H9 (cell line): ENCODE data around the gene MRGPRD. TPM values are rescaled to one million over a fixed set of nuclear protein-coding genes. Genes with fewer than 3 reads are reported as not detected.

Experiments used
- DNase-seq: peaks from one replicate; pipeline ENCODE4 v3.0.0-alpha.2; 2017
- H2AFZ ChIP-seq: one replicate; pipeline ENCODE4 v1.6.1; 2013; ENCODE audit warnings: mild to moderate bottlenecking, low read length, control low read depth, moderate library complexity
- H2AK5ac ChIP-seq: 2 replicates; pipeline ENCODE4 v1.6.1; 2013; ENCODE audit warnings: low read length, control low read depth, mixed read lengths; ENCODE audit not compliant: insufficient read length
- H2BK120ac ChIP-seq: one replicate; pipeline ENCODE4 v1.6.1; 2013; ENCODE audit warnings: low read depth, mild to moderate bottlenecking, low read length, control low read depth, inconsistent platforms; ENCODE audit not compliant: poor library complexity, severe bottlenecking
- H2BK12ac ChIP-seq: 2 replicates; pipeline ENCODE4 v1.6.1; 2013; ENCODE audit warnings: low read length, control low read depth, mixed read lengths, low read depth; ENCODE audit not compliant: insufficient read length
- H2BK15ac ChIP-seq: 2 replicates; pipeline ENCODE4 v1.6.1; 2013; ENCODE audit warnings: low read depth, low read length, control low read depth
- H2BK20ac ChIP-seq: one replicate; pipeline ENCODE4 v1.6.1; 2013; ENCODE audit warnings: low read depth, mild to moderate bottlenecking, low read length, control low read depth, inconsistent platforms; ENCODE audit not compliant: poor library complexity, severe bottlenecking
- H2BK5ac ChIP-seq: 2 replicates; pipeline ENCODE4 v1.6.1; 2013; ENCODE audit warnings: low read length, control low read depth, mixed read lengths; ENCODE audit not compliant: insufficient read length
- H3K14ac ChIP-seq: 2 replicates; pipeline ENCODE4 v1.6.1; 2013; ENCODE audit warnings: low read length, control low read depth; ENCODE audit not compliant: insufficient read depth
- H3K18ac ChIP-seq: 2 replicates; pipeline ENCODE4 v1.6.1; 2013; ENCODE audit warnings: low read depth, mild to moderate bottlenecking, mixed read lengths, low read length, control low read depth; ENCODE audit not compliant: insufficient read length
- H3K23ac ChIP-seq: 2 replicates; pipeline ENCODE4 v1.6.1; 2013; ENCODE audit warnings: low read length, control low read depth, mixed read lengths, low read depth; ENCODE audit not compliant: insufficient read length
- H3K23me2 ChIP-seq: 2 replicates; pipeline ENCODE4 v1.6.1; 2013; ENCODE audit warnings: low read depth, mild to moderate bottlenecking, mixed read lengths, low read length, control low read depth; ENCODE audit not compliant: insufficient read length, poor library complexity, severe bottlenecking
- H3K27ac ChIP-seq: 2 replicates; pipeline ENCODE4 v1.5.1; 2013; ENCODE audit warnings: low read length, control low read depth, mixed read lengths, low read depth; ENCODE audit not compliant: insufficient read length
- H3K27me3 ChIP-seq: 2 replicates; pipeline ENCODE4 v1.6.1; 2013; ENCODE audit warnings: low read length, control low read depth, inconsistent platforms; ENCODE audit not compliant: insufficient read depth
- H3K4ac ChIP-seq: 2 replicates; pipeline ENCODE4 v1.6.1; 2013; ENCODE audit warnings: low read depth, mild to moderate bottlenecking, control low read depth, inconsistent platforms, low read length, moderate library complexity
- H3K4me1 ChIP-seq: 2 replicates; pipeline ENCODE4 v1.6.1; 2013; ENCODE audit warnings: low read length, control low read depth, inconsistent platforms; ENCODE audit not compliant: insufficient read depth
- H3K4me2 ChIP-seq: 2 replicates; pipeline ENCODE4 v1.6.1; 2013; ENCODE audit warnings: low read length, control low read depth, mixed read lengths; ENCODE audit not compliant: insufficient read length, insufficient read depth
- H3K56ac ChIP-seq: 2 replicates; pipeline ENCODE4 v1.6.1; 2013; ENCODE audit warnings: low read depth, mild to moderate bottlenecking, mixed read lengths, low read length, control low read depth; ENCODE audit not compliant: insufficient read length
- H3K79me1 ChIP-seq: 2 replicates; pipeline ENCODE4 v1.6.1; 2013; ENCODE audit warnings: low read depth, mild to moderate bottlenecking, moderate library complexity, low read length, control low read depth, inconsistent platforms; ENCODE audit not compliant: insufficient read depth, poor library complexity, severe bottlenecking
- H3K79me2 ChIP-seq: 2 replicates; pipeline ENCODE4 v1.6.1; 2013; ENCODE audit warnings: low read length, control low read depth, inconsistent platforms; ENCODE audit not compliant: insufficient read depth
- H3K9ac ChIP-seq: 2 replicates; pipeline ENCODE4 v1.6.1; 2013; ENCODE audit warnings: low read length, control low read depth, mixed read lengths; ENCODE audit not compliant: insufficient read length; ENCODE audit errors: extremely low read depth
- H3K9me3 ChIP-seq: one replicate; pipeline ENCODE4 v1.6.1; 2013; ENCODE audit warnings: low read depth, low read length, inconsistent platforms; ENCODE audit not compliant: control insufficient read depth
- H3T11ph ChIP-seq: one replicate; pipeline ENCODE4 v1.6.1; 2013; ENCODE audit warnings: mild to moderate bottlenecking, low read length, control low read depth, inconsistent platforms
- H4K20me1 ChIP-seq: one replicate; pipeline ENCODE4 v1.6.1; 2013; ENCODE audit not compliant: control insufficient read depth, insufficient read length, insufficient read depth
- H4K5ac ChIP-seq: 2 replicates; pipeline ENCODE4 v1.6.1; 2013; ENCODE audit warnings: low read depth, mild to moderate bottlenecking, mixed read lengths, low read length, control low read depth; ENCODE audit not compliant: insufficient read length
- H4K8ac ChIP-seq: replicated peaks from 2 replicates; pipeline ENCODE4 v1.6.1; 2013; ENCODE audit warnings: low read length, control low read depth, mixed read lengths, low read depth; ENCODE audit not compliant: insufficient read length
- H4K91ac ChIP-seq: 2 replicates; pipeline ENCODE4 v1.6.1; 2013; ENCODE audit warnings: low read depth, mild to moderate bottlenecking, moderate library complexity, mixed read lengths, low read length, control low read depth; ENCODE audit not compliant: insufficient read length
- H3K27ac Mint-ChIP-seq, 3 experiments: 2 replicates in 2 of 3; 3 replicates in 1 of 3; pipeline ENCODE4 v1.8.0; 2020 to 2021; ENCODE audit warnings: mixed read lengths in 3 of 3, mild to moderate bottlenecking in 1 of 3, moderate library complexity in 1 of 3
- H3K27me3 Mint-ChIP-seq: 2 replicates; pipeline ENCODE4 v1.8.0; 2021; ENCODE audit warnings: low read depth, mild to moderate bottlenecking, moderate library complexity, mixed read lengths
- H3K36me3 Mint-ChIP-seq, 3 experiments: 2 replicates in 2 of 3; 3 replicates in 1 of 3; pipeline ENCODE4 v1.8.0; 2020 to 2021; ENCODE audit warnings: low read depth in 3 of 3, mixed read lengths in 3 of 3; ENCODE audit not compliant: insufficient read depth in 1 of 3
- H3K4me1 Mint-ChIP-seq, 2 experiments: 2 replicates each; pipeline ENCODE4 v1.8.0; 2020; ENCODE audit warnings: mixed read lengths in 2 of 2
- H3K4me3 Mint-ChIP-seq, 2 experiments: 2 replicates in 1 of 2; 3 replicates in 1 of 2; pipeline ENCODE4 v1.8.0; 2020 to 2021; ENCODE audit warnings: mild to moderate bottlenecking in 2 of 2, mixed read lengths in 2 of 2, moderate library complexity in 1 of 2
- H3K9me3 Mint-ChIP-seq, 2 experiments: 2 replicates in 1 of 2; 3 replicates in 1 of 2; pipeline ENCODE4 v1.8.0; 2020; ENCODE audit warnings: mild to moderate bottlenecking in 2 of 2, mixed read lengths in 2 of 2, moderate library complexity in 1 of 2
- CTCF ChIP-seq: fragments of 200-600 bp; sonication (generic); conservative IDR thresholded peaks from 3 replicates; pipeline ENCODE4 v1.8.0; 2021; ENCODE audit warnings: antibody characterized with exemption, mild to moderate bottlenecking
- WGBS: extraction: QIAGEN DNeasy Blood & Tissue Kit; methylation state at CpG from one replicate; pipeline ENCODE4 v1.1.7; 2013; ENCODE audit warnings: missing lambda C conversion rate, low lambda C conversion rate, mixed read lengths; ENCODE audit not compliant: insufficient read length; ENCODE audit errors: extremely low coverage; 5-methylcytosine and 5-hydroxymethylcytosine counted together
- total RNA-seq: library from RNA; stranded (reverse); gene quantifications from 2 replicates; pipeline ENCODE4 v1.2.1, GENCODE V29; 2021

Gene MRGPRD
- total RNA-seq, 1 experiment from 2014 or later = not detected

GRCh38 chr11:68935516-68936357 lies 45.0 kb downstream of the MRGPRD start:
- no peaks in the 10 kb centered on the region for H3K9me3 ChIP-seq

More at GRCh38 chr11:68935516-68936357, 45.0 kb downstream of the MRGPRD start:
- no peaks in the 10 kb centered on the region for H3K4me1 Mint-ChIP-seq
- Histone ChIP-seq H3K18ac (no peak overlapping the region), H2AK5ac (no peak overlapping the region), H3T11ph (no peak overlapping the region), H3K56ac (no peak overlapping the region), H4K5ac (no peak overlapping the region), H3K79me2 (no peaks in the 10 kb centered on the region), H4K8ac (no peak overlapping the region), H3K14ac (no peak overlapping the region), H3K27me3 (no peaks in the 10 kb centered on the region), H4K20me1 (no peaks in the 10 kb centered on the region), H3K79me1 (no peaks in the 10 kb centered on the region), H3K9ac (no peak overlapping the region), H3K4ac (no peak overlapping the region), H2AFZ (no peak overlapping the region), H2BK120ac (no peak overlapping the region), H2BK15ac (no peak overlapping the region), H3K4me2 (no peak overlapping the region), H2BK20ac (no peak overlapping the region), H4K91ac (no peak overlapping the region), H3K4me1 (no peaks in the 10 kb centered on the region), H3K23ac (no peak overlapping the region), H3K27ac (no peak overlapping the region), H2BK12ac (no peak overlapping the region), H2BK5ac (no peak overlapping the region), H3K23me2 (no peaks in the 10 kb centered on the region)
- TF ChIP-seq CTCF = no peak
- H3K36me3 Mint-ChIP-seq = peaks cover 2 to 43% (median 27%) of the 10 kb centered on the region in 3 experiments; a peak in 6 of 7 replicates
- DNase-seq = no peak
- H3K27me3 Mint-ChIP-seq = no peaks in the 10 kb centered on the region
- H3K9me3 Mint-ChIP-seq = no peaks in the 10 kb centered on the region
- WGBS = no CpG with 5 or more reads among the region's 29 CpGs
- no peak overlapping the region for H3K27ac Mint-ChIP-seq
- H3K4me3 Mint-ChIP-seq = no peak overlapping the region
